Measurements from ENCODE around the gene KLF16.

KLF16 gene

DNA sequence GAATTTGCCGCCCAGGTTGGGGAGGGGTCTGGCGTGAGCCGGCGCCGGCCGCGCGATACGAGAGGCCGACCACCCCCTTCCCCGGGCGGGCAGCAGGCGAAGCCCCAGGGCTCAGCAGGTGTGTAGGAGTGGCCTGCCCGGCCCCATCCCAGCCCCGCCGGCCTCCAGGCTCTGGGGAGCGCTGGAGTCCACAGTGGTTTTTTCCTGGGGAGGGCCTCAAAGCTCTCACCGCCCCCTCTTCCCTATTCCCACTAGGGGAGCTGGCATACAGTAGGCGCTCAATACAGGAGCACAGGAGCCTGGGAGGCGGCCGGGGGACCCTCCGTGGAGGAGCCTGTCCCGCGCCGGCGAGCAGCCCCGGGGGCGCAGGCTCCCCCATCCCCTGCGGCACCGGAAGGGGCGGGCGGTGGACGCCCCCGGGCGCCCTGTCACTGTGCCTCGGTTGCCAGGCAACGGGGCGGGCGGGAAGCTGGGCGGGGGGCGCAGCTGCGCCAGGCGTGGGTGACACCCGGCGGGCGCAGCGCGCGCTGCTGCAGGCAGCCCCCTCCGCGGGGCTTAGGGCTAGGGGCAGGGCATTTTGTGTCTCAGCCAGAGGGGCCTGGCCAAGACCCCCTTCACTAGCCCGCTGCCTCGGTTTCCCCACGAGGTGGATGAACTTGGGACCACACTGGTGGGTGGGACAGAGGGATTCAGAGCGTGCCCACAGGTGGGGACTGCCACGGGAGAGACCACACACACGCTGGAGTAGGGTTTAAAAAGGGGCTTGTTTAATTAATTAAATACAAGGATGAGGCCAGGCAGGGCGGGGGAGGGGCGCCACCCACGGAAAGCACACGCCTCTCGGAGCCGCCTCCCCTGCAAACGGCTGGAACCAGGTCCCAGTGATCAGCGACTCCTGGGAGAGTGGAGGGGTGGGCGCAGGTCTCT lies 11.5 kb downstream of the KLF16 start:
- no peak for DNase-seq (ENCODE audit: extremely low read depth, low read depth)
- TF ChIP-seq, protein P1, sequence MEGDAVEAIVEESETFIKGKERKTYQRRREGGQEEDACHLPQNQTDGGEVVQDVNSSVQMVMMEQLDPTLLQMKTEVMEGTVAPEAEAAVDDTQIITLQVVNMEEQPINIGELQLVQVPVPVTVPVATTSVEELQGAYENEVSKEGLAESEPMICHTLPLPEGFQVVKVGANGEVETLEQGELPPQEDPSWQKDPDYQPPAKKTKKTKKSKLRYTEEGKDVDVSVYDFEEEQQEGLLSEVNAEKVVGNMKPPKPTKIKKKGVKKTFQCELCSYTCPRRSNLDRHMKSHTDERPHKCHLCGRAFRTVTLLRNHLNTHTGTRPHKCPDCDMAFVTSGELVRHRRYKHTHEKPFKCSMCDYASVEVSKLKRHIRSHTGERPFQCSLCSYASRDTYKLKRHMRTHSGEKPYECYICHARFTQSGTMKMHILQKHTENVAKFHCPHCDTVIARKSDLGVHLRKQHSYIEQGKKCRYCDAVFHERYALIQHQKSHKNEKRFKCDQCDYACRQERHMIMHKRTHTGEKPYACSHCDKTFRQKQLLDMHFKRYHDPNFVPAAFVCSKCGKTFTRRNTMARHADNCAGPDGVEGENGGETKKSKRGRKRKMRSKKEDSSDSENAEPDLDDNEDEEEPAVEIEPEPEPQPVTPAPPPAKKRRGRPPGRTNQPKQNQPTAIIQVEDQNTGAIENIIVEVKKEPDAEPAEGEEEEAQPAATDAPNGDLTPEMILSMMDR (IDR thresholded peaks at IDR 0.05; ENCODE audit: low read depth, low read length) = no peak

DNA sequence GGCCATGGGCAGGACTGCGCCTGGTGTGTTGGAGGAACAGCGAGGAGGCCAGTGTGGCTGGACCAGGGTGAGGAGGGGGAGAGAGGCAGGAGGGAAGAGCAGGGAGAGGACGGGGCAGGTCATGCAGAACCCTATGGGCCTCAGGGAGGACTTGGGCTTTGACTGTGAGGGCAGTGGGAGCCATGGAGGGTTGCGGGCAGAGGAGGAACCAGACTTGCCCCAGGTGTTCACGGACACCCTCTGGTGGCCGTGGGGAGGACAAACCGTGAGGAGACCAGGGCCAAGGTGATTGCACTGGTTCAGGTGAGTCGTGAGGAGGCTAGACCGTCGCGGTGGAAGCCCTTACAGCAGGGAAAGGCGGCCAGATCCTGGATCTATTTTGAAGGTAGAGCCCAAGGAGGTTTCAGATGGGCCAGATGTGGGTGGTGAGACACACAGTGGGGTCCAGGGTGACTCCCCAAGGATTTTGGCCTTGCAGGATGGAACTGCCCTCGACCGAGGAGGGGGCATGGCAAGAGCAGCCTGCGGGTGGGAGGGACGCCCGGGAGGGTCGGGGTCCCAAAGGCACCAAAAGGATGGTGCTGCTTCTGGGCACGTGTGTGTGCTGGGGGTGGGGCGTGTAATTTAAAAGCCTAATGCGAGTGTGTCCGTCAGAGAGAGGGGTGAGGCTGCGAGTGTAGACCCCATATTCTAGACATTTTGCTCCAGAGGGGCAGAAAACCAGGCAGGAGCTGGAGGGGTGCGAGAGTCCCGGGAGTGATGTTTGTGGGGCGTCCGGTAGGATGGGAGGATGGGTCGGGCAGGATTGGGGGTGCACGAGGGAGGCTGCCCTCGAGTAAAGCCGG lies 12.3 kb downstream of the KLF16 start:
- TF ChIP-seq, protein P1 (IDR thresholded peaks at IDR 0.05; ENCODE audit: low read depth, low read length) = no peak
- no peak for DNase-seq (ENCODE audit: extremely low read depth, low read depth)

GRCh38 chr19:1849886-1850398 lies 13.4 kb downstream of the KLF16 start:
- TF ChIP-seq, protein P1 (IDR thresholded peaks at IDR 0.05; ENCODE audit: low read depth, low read length) = no peak
- no peak for DNase-seq (ENCODE audit: extremely low read depth, low read depth)

DNA sequence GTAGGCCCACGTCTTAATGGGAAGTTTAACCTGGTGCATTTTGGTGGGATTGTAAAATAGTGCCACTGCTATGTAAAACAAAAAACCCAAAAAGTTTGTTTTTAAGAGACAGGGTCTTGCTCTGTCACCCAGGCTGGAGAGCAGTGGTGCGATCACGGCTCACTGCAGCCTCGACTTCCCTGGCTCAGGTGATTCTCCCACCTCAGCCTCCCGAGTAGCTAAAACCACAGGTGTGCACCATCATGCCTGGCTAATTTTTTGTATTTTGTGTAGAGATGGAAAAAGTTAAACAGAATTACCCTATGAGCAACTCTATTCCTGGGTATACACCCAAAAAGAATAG lies 14.3 kb downstream of the KLF16 start:
- TF ChIP-seq, protein P1 (IDR thresholded peaks at IDR 0.05; ENCODE audit: low read depth, low read length) = no peak

GRCh38 chr19:1848399-1849131 lies 14.8 kb downstream of the KLF16 start, which contains the start of gene REXO1:
Gene REXO1 (minus strand): TSS chr19:1848483. CDS start chr19:1848358, 125 bp downstream.
- DNase-seq (ENCODE audit: extremely low read depth, low read depth) = peak; percentile 80
- TF ChIP-seq, protein P1 (IDR thresholded peaks at IDR 0.05; ENCODE audit: low read depth, low read length) = peak; percentile 87

More for the DNA sequence above, 14.3 kb downstream of the KLF16 start:
- no peak for DNase-seq (ENCODE audit: extremely low read depth, low read depth)

GRCh38 chr19:1847684-1848398 lies 15.5 kb downstream of the KLF16 start:
- no peak for DNase-seq (ENCODE audit: extremely low read depth, low read depth)
- TF ChIP-seq, protein P1 (IDR thresholded peaks at IDR 0.05; ENCODE audit: low read depth, low read length) = no peak
